WTC11 (cell line): ENCODE results near the gene UPP1. TPM values are rescaled to one million over a fixed set of nuclear protein-coding genes. Genes with fewer than 3 reads are reported as not detected.

ENCODE experiments used
- ATAC-seq: fragments of 200-7000 bp; cut with Tn5 transposase; 2 replicates; pipeline ENCODE4 v1.10.0; 2021; ENCODE audit warnings: mild to moderate bottlenecking, moderate library complexity
- CTCF ChIA-PET: fragments of 300-600 bp; sonication (Branson Sonifier 250); formaldehyde crosslinking; loops from one replicate; lab custom pipeline; 2021; ENCODE audit warnings: antibody characterized with exemption; lab: Charles Lee
- POLR2A ChIA-PET: fragments of 350-600 bp; sonication (Branson Sonifier 250); formaldehyde crosslinking; loops from one replicate; lab custom pipeline; 2021; ENCODE audit warnings: antibody characterized with exemption; lab: Charles Lee
- DNase-seq: peaks from one replicate; pipeline ENCODE4 v3.0.0; 2021; ENCODE audit warnings: low spot score
- H3K27ac Mint-ChIP-seq: 2 replicates; pipeline ENCODE4 v1.8.0; 2021; ENCODE audit warnings: mixed read lengths
- H3K27me3 Mint-ChIP-seq: 2 replicates; pipeline ENCODE4 v1.8.0; 2021; ENCODE audit warnings: low read depth, mild to moderate bottlenecking, moderate library complexity, mixed read lengths
- H3K36me3 Mint-ChIP-seq: 2 replicates; pipeline ENCODE4 v1.8.0; 2021; ENCODE audit warnings: mixed read lengths
- H3K4me1 Mint-ChIP-seq: 2 replicates; pipeline ENCODE4 v1.8.0; 2022; ENCODE audit warnings: mixed read lengths
- H3K4me3 Mint-ChIP-seq: 2 replicates; pipeline ENCODE4 v1.8.0; 2021; ENCODE audit warnings: mild to moderate bottlenecking, moderate library complexity, mixed read lengths
- H3K9me3 Mint-ChIP-seq: 2 replicates; pipeline ENCODE4 v1.8.0; 2021; ENCODE audit warnings: mixed read lengths
- NFATC4 ChIP-seq: fragments of 250-450 bp; sonication (Bioruptor Pico); IDR thresholded peaks from 2 replicates; pipeline ENCODE4 v1.9.0; 2021; ENCODE audit warnings: mild to moderate bottlenecking
- NFE2L1 ChIP-seq: sonication (generic); formaldehyde crosslinking; IDR thresholded peaks from 2 replicates; pipeline ENCODE4 v1.8.1; 2023; ENCODE audit warnings: missing genetic modification reagents
- NR1H2 ChIP-seq: sonication (generic); formaldehyde crosslinking; IDR thresholded peaks from 2 replicates; pipeline ENCODE4 v1.9.0; 2021; ENCODE audit warnings: mild to moderate bottlenecking, moderate library complexity, missing genetic modification reagents
- total RNA-seq: library from RNA; stranded (reverse); gene quantifications from 3 replicates; pipeline ENCODE4 v1.2.3, GENCODE V29; 2021
- TF ChIP-seq, protein P1 (sequence below): sonication (generic); formaldehyde crosslinking; IDR thresholded peaks from 2 replicates; pipeline ENCODE4 v1.8.0; 2022; ENCODE audit warnings: missing genetic modification reagents
- TF ChIP-seq, protein P2 (sequence below): sonication (generic); formaldehyde crosslinking; conservative IDR thresholded peaks from 2 replicates; pipeline ENCODE4 v1.8.1; 2023; ENCODE audit warnings: mild to moderate bottlenecking, low read depth, missing genetic modification reagents, moderate library complexity
- TF ChIP-seq, protein P3 (sequence below): sonication (generic); formaldehyde crosslinking; IDR thresholded peaks from 2 replicates; pipeline ENCODE4 v1.8.0; 2022; ENCODE audit warnings: mild to moderate bottlenecking, missing genetic modification reagents
- TF ChIP-seq, protein P4 (sequence below): sonication (generic); formaldehyde crosslinking; IDR thresholded peaks from 2 replicates; pipeline ENCODE4 v1.8.0; 2023; ENCODE audit warnings: mild to moderate bottlenecking, missing genetic modification reagents
- TF ChIP-seq, protein P5 (sequence below): sonication (generic); formaldehyde crosslinking; IDR thresholded peaks from 2 replicates; pipeline ENCODE4 v1.8.0; 2022; ENCODE audit warnings: mild to moderate bottlenecking, missing genetic modification reagents
- TF ChIP-seq, protein P6 (sequence below): fragments of 250-450 bp; sonication (Bioruptor Pico); IDR thresholded peaks from 2 replicates; pipeline ENCODE4 v1.9.0; 2021; ENCODE audit warnings: mild to moderate bottlenecking, borderline replicate concordance
- TF ChIP-seq, protein P7 (sequence below): sonication (generic); formaldehyde crosslinking; IDR thresholded peaks from 2 replicates; pipeline ENCODE4 v1.8.0; 2023; ENCODE audit warnings: missing genetic modification reagents, mild to moderate bottlenecking, borderline replicate concordance

UPP1 gene
- total RNA-seq, 1 experiment from 2014 or later: 55.6 TPM

DNA sequence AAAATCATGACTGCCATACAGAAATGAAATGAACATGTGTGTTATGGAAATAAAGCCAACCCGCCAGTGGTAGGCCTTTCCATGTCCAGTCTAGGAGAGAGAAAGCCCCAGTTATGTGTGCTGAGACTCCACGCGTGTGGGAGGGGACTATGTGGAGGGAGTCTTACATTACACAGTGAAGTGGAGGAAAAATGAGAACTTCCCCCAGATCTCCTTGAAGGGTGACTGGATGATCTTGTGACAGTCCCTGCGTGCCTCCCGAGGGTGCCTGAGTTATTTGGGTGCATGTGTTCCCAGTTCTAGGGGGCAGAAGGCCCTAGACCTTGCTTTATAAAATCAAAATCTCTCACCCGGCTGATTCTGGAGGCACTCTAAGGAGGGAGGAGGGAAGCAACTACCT, 24.2 kb downstream of the UPP1 start:
- TF ChIP-seq, protein P1, sequence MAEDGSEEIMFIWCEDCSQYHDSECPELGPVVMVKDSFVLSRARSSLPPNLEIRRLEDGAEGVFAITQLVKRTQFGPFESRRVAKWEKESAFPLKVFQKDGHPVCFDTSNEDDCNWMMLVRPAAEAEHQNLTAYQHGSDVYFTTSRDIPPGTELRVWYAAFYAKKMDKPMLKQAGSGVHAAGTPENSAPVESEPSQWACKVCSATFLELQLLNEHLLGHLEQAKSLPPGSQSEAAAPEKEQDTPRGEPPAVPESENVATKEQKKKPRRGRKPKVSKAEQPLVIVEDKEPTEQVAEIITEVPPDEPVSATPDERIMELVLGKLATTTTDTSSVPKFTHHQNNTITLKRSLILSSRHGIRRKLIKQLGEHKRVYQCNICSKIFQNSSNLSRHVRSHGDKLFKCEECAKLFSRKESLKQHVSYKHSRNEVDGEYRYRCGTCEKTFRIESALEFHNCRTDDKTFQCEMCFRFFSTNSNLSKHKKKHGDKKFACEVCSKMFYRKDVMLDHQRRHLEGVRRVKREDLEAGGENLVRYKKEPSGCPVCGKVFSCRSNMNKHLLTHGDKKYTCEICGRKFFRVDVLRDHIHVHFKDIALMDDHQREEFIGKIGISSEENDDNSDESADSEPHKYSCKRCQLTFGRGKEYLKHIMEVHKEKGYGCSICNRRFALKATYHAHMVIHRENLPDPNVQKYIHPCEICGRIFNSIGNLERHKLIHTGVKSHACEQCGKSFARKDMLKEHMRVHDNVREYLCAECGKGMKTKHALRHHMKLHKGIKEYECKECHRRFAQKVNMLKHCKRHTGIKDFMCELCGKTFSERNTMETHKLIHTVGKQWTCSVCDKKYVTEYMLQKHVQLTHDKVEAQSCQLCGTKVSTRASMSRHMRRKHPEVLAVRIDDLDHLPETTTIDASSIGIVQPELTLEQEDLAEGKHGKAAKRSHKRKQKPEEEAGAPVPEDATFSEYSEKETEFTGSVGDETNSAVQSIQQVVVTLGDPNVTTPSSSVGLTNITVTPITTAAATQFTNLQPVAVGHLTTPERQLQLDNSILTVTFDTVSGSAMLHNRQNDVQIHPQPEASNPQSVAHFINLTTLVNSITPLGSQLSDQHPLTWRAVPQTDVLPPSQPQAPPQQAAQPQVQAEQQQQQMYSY: no peak
- TF ChIP-seq, protein P2, sequence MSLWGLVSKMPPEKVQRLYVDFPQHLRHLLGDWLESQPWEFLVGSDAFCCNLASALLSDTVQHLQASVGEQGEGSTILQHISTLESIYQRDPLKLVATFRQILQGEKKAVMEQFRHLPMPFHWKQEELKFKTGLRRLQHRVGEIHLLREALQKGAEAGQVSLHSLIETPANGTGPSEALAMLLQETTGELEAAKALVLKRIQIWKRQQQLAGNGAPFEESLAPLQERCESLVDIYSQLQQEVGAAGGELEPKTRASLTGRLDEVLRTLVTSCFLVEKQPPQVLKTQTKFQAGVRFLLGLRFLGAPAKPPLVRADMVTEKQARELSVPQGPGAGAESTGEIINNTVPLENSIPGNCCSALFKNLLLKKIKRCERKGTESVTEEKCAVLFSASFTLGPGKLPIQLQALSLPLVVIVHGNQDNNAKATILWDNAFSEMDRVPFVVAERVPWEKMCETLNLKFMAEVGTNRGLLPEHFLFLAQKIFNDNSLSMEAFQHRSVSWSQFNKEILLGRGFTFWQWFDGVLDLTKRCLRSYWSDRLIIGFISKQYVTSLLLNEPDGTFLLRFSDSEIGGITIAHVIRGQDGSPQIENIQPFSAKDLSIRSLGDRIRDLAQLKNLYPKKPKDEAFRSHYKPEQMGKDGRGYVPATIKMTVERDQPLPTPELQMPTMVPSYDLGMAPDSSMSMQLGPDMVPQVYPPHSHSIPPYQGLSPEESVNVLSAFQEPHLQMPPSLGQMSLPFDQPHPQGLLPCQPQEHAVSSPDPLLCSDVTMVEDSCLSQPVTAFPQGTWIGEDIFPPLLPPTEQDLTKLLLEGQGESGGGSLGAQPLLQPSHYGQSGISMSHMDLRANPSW (CRISPR knock-in tag): no peak
- TF ChIP-seq, protein P3, sequence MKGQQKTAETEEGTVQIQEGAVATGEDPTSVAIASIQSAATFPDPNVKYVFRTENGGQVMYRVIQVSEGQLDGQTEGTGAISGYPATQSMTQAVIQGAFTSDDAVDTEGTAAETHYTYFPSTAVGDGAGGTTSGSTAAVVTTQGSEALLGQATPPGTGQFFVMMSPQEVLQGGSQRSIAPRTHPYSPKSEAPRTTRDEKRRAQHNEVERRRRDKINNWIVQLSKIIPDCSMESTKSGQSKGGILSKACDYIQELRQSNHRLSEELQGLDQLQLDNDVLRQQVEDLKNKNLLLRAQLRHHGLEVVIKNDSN (CRISPR knock-in tag): no peak
- TF ChIP-seq NFATC4: no peak
- TF ChIP-seq, protein P4, sequence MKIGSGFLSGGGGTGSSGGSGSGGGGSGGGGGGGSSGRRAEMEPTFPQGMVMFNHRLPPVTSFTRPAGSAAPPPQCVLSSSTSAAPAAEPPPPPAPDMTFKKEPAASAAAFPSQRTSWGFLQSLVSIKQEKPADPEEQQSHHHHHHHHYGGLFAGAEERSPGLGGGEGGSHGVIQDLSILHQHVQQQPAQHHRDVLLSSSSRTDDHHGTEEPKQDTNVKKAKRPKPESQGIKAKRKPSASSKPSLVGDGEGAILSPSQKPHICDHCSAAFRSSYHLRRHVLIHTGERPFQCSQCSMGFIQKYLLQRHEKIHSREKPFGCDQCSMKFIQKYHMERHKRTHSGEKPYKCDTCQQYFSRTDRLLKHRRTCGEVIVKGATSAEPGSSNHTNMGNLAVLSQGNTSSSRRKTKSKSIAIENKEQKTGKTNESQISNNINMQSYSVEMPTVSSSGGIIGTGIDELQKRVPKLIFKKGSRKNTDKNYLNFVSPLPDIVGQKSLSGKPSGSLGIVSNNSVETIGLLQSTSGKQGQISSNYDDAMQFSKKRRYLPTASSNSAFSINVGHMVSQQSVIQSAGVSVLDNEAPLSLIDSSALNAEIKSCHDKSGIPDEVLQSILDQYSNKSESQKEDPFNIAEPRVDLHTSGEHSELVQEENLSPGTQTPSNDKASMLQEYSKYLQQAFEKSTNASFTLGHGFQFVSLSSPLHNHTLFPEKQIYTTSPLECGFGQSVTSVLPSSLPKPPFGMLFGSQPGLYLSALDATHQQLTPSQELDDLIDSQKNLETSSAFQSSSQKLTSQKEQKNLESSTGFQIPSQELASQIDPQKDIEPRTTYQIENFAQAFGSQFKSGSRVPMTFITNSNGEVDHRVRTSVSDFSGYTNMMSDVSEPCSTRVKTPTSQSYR (CRISPR knock-in tag): no peak
- no peak for TF ChIP-seq NR1H2 (CRISPR knock-in tag)
- TF ChIP-seq, protein P5, sequence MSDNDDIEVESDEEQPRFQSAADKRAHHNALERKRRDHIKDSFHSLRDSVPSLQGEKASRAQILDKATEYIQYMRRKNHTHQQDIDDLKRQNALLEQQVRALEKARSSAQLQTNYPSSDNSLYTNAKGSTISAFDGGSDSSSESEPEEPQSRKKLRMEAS (CRISPR knock-in tag): no peak
- no peak for TF ChIP-seq NFE2L1 (CRISPR knock-in tag)
- TF ChIP-seq, protein P6, sequence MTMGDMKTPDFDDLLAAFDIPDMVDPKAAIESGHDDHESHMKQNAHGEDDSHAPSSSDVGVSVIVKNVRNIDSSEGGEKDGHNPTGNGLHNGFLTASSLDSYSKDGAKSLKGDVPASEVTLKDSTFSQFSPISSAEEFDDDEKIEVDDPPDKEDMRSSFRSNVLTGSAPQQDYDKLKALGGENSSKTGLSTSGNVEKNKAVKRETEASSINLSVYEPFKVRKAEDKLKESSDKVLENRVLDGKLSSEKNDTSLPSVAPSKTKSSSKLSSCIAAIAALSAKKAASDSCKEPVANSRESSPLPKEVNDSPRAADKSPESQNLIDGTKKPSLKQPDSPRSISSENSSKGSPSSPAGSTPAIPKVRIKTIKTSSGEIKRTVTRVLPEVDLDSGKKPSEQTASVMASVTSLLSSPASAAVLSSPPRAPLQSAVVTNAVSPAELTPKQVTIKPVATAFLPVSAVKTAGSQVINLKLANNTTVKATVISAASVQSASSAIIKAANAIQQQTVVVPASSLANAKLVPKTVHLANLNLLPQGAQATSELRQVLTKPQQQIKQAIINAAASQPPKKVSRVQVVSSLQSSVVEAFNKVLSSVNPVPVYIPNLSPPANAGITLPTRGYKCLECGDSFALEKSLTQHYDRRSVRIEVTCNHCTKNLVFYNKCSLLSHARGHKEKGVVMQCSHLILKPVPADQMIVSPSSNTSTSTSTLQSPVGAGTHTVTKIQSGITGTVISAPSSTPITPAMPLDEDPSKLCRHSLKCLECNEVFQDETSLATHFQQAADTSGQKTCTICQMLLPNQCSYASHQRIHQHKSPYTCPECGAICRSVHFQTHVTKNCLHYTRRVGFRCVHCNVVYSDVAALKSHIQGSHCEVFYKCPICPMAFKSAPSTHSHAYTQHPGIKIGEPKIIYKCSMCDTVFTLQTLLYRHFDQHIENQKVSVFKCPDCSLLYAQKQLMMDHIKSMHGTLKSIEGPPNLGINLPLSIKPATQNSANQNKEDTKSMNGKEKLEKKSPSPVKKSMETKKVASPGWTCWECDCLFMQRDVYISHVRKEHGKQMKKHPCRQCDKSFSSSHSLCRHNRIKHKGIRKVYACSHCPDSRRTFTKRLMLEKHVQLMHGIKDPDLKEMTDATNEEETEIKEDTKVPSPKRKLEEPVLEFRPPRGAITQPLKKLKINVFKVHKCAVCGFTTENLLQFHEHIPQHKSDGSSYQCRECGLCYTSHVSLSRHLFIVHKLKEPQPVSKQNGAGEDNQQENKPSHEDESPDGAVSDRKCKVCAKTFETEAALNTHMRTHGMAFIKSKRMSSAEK: no peak
- TF ChIP-seq, protein P7, sequence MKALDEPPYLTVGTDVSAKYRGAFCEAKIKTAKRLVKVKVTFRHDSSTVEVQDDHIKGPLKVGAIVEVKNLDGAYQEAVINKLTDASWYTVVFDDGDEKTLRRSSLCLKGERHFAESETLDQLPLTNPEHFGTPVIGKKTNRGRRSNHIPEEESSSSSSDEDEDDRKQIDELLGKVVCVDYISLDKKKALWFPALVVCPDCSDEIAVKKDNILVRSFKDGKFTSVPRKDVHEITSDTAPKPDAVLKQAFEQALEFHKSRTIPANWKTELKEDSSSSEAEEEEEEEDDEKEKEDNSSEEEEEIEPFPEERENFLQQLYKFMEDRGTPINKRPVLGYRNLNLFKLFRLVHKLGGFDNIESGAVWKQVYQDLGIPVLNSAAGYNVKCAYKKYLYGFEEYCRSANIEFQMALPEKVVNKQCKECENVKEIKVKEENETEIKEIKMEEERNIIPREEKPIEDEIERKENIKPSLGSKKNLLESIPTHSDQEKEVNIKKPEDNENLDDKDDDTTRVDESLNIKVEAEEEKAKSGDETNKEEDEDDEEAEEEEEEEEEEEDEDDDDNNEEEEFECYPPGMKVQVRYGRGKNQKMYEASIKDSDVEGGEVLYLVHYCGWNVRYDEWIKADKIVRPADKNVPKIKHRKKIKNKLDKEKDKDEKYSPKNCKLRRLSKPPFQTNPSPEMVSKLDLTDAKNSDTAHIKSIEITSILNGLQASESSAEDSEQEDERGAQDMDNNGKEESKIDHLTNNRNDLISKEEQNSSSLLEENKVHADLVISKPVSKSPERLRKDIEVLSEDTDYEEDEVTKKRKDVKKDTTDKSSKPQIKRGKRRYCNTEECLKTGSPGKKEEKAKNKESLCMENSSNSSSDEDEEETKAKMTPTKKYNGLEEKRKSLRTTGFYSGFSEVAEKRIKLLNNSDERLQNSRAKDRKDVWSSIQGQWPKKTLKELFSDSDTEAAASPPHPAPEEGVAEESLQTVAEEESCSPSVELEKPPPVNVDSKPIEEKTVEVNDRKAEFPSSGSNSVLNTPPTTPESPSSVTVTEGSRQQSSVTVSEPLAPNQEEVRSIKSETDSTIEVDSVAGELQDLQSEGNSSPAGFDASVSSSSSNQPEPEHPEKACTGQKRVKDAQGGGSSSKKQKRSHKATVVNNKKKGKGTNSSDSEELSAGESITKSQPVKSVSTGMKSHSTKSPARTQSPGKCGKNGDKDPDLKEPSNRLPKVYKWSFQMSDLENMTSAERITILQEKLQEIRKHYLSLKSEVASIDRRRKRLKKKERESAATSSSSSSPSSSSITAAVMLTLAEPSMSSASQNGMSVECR (CRISPR knock-in tag): no peak
- DNase-seq: no peak
- Mint-ChIP-seq H3K27me3 (no peaks in the 10 kb centered on the region), H3K4me1 (peaks cover 19% of the 10 kb centered on the region), H3K9me3 (peaks cover 11% of the 10 kb centered on the region), H3K36me3 (peaks cover 7% of the 10 kb centered on the region), H3K4me3 (no peak overlapping the region), H3K27ac (no peak overlapping the region)
- ATAC-seq: no peak
- ChIA-PET CTCF (interaction anchor here (1.4 kb wide), 1 partner anchor 121 kb away, joined by 4 read pairs; no protein-coding TSS in a partner anchor), POLR2A (no interaction called here)
